GM12891 (cell line): ENCODE measurements around the gene ASCL5.

ENCODE experiments used
- DNase-seq: peaks from one replicate; pipeline ENCODE4 v3.0.0; 2011; ENCODE audit warnings: low spot score; ENCODE audit not compliant: insufficient read length
- FAIRE-seq: peaks from 2 replicates; lab custom pipeline; 2011; peaks lifted over from hg19 to GRCh38; lab: Jason Lieb, UNC
- PAX5 ChIP-seq: IDR thresholded peaks from 2 replicates; pipeline ENCODE4 v1.6.1; 2011; ENCODE audit warnings: low read length, moderate library complexity, mild to moderate bottlenecking; ENCODE audit not compliant: insufficient read depth, severe bottlenecking
- POLR2A ChIP-seq: IDR thresholded peaks from 2 replicates; pipeline ENCODE4 v1.6.1; 2011; ENCODE audit warnings: low read depth, low read length, control low read depth
- POLR2AphosphoS5 ChIP-seq: IDR thresholded peaks from 2 replicates; pipeline ENCODE4 v1.6.1; 2011; ENCODE audit warnings: low read depth, low read length, control low read depth
- POU2F2 ChIP-seq: IDR thresholded peaks from 2 replicates; pipeline ENCODE4 v1.6.1; 2011; ENCODE audit warnings: low read depth, mild to moderate bottlenecking, control low read depth, low read length, moderate library complexity
- SPI1 ChIP-seq: IDR thresholded peaks from 2 replicates; pipeline ENCODE4 v1.6.1; 2011; ENCODE audit warnings: low read depth, low read length, control low read depth
- TAF1 ChIP-seq: IDR thresholded peaks from 2 replicates; pipeline ENCODE4 v1.6.1; 2011; ENCODE audit warnings: low read depth, low read length, control low read depth

Gene ASCL5

DNA sequence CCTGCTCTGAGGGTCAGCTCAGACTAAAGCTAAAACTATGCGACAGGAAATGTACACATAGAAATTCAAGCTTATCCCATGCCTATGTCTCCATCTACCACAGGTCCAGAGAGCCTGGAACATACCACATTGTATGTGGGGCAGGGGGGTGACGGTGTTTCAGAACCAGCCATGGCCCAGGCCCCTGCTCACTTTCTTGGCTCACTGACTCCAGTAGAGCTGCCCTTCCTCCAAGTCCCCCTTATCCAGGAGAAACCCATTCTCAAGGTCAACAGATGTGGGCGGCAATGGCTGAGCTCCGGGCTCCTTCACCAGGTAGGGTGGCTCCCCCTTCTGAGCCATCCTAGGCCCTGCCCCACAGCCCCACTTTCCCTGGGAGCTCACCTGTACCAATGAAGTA, 35.7 kb downstream of the ASCL5 start:
- DNase-seq (no peak), FAIRE-seq (no peak)
- no peak for TF ChIP-seq POLR2AphosphoS5
- TF ChIP-seq POU2F2, result no peak
- no peak for TF ChIP-seq SPI1
- no peak for TF ChIP-seq PAX5
- no peak for TF ChIP-seq TAF1
- TF ChIP-seq POLR2A, result no peak

GRCh38 chr1:201090541-201090940, 36.4 kb downstream of the ASCL5 start:
- DNase-seq (no peak), FAIRE-seq (no peak)
- TF ChIP-seq TAF1, result no peak

DNA sequence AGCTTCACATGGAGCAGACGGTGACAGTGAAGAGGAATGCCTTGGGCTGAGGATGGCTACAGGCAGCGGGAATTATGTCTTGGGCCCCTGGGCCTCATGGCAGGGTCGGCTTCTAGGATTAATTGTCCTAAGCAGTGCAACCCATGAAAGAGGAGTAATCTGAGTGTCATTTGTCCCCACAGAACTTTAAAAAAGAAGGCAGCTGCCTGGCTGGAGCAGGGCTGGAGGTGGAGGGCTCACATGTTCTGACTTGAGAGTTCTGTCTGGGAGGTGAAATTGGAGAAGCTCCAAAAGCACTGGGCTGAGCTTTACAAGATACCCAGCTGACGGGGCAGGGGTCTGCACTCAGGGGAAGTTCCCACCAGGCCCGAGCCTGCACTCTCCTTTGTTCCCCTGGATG, 37.4 kb downstream of the ASCL5 start:
- DNase-seq (no peak), FAIRE-seq (no peak)
- TF ChIP-seq POLR2A, result no peak
- no peak for TF ChIP-seq POLR2AphosphoS5

DNA sequence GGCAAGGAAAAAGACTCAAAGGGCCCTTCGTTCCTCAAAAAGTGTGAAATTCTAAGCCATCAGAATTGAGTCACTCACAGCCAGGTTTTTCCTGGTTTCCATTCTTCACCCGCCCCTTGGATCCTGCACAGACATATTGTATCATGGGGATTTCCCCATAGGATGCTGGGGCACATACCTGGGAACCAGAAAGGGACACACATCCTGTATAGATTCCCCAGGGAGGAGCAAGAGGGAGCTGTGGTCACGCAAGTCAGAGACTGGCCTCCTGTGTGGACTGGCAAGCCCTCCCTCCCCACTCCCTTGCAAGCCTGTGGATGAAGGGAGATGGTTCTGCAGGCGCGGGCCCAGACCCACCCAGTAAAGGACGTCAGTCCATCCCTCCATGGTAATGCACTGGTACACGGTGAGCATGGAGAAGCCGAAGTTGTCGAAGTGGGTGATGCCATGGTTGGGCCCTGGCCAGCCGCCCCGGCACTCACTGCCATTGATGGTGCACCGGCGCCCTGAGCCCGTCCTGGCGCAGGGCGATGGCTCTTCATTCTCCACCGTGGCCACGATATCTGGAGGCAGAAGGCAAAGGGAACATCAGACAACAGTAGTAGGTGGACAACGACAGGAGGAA, 38.0 kb downstream of the ASCL5 start:
- TF ChIP-seq POLR2A (no peak), POLR2AphosphoS5 (no peak), PAX5 (no peak), POU2F2 (no peak), TAF1 (no peak), SPI1 (no peak)
- no peak for DNase-seq
- FAIRE-seq, result no peak

- FAIRE-seq (no peak), DNase-seq (no peak)
- TF ChIP-seq SPI1, result no peak
Measured at GRCh38 chr1:201088395-201088794, 38.6 kb downstream of the ASCL5 start.

DNA sequence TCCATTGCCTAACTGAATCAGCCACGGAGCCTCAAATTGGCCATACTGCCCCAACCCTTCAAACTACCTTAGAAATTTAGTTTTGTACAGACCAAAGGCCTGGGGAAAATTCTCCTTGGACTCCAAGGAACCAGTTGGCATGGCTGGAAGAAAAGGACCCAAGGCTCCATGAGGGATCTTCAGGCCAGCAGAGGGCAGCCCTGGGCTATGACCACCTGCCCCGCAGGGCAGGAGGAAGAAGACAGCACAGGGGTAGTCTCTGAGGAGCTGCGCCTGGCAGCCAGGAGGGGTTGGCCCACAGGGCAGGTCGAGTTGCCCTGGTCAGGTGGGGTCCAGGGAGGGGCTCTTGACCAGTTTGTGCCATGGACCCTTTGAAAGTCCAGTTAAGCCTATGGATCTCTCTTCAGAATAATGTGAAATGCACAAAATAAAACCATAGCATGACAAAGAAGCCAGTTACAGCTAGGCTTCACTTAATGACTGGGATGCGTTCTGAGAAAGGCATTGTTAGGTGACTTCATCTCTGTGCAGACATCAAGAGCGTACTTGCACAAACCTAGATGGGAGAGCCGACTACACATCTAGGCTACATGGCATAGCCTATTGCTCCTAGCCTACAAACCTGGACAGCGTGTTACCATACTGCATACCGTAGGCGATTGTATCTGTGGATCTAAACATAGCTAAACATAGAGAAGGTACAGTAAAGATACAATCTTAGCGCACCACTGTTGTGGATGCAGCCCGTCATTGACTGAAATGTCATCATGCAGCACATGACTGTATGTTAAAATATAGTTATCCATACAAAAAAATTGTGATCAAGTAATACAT, 40.9 kb downstream of the ASCL5 start:
- TF ChIP-seq POLR2A (no peak), POU2F2 (no peak)
- peak; percentile 61 for DNase-seq
- no peak for FAIRE-seq

DNA sequence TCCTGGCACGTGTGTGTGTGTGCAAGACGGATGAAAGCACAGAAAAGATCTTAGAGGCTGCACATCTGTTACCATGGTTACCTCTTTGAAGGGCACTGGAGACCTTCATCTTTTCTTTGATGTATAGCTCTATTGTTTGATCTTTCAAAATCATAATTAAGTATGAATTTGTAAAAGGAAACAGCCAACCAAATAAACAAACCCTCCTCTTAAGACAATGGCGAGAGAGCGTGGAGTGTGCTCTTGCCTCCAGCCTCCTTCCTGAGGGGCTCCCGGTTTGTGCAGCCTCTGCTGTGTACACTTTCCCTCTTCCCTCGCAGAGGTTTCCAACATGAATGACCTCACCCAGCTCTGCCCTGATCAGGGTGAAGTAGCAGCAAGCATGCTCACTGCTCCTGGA, 42.7 kb downstream of the ASCL5 start:
- FAIRE-seq, result no peak
- TF ChIP-seq POU2F2 (no peak), TAF1 (no peak), POLR2AphosphoS5 (no peak), POLR2A (no peak), SPI1 (no peak), PAX5 (no peak)
- DNase-seq, result no peak

- no peak for DNase-seq
- no peak for FAIRE-seq
- no peak for TF ChIP-seq PAX5
- no peak for TF ChIP-seq POU2F2
- no peak for TF ChIP-seq POLR2AphosphoS5
Measured at GRCh38 chr1:201083741-201084140, 43.2 kb downstream of the ASCL5 start.

- TF ChIP-seq POU2F2, result no peak
- no peak for TF ChIP-seq TAF1
- TF ChIP-seq PAX5, result no peak
- TF ChIP-seq SPI1, result no peak
- no peak for TF ChIP-seq POLR2A
- no peak for TF ChIP-seq POLR2AphosphoS5
- FAIRE-seq (peak; percentile 5), DNase-seq (no peak)
Measured at GRCh38 chr1:201080135-201080534, 46.8 kb downstream of the ASCL5 start.

DNA sequence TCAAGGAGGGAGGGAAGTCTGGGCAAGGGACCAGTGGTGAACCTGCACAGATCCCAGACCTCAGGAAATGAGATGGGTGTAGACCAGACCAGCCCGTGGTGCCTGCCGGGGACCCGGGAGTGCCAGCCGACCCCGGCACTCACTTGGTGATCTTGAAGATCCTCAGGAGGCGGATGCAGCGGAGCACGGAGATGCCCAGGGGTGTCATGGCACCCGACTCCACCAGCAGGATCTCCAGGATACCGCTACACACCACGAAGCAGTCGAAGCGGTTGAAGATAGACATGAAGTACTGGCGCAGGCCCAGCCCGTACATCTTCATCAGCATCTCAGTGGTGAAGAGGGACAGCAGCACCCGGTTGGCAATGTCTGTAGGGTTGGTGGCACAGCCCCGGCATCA, 49.2 kb downstream of the ASCL5 start:
- FAIRE-seq (no peak), DNase-seq (no peak)
- no peak for TF ChIP-seq POLR2A
- TF ChIP-seq PAX5, result no peak
- no peak for TF ChIP-seq POU2F2
- no peak for TF ChIP-seq TAF1
- no peak for TF ChIP-seq SPI1
- TF ChIP-seq POLR2AphosphoS5, result no peak
